Endothelial cell of umbilical vein (primary cell): ENCODE data around the gene CHD5. TPM values are rescaled to one million over a fixed set of nuclear protein-coding genes. Genes with fewer than 3 reads are reported as not detected.

Source experiments
- BruUV-seq: library from RNA; stranded (reverse); fragments of 400-500 nt; replicated peaks from 2 replicates; lab custom pipeline; 2021; lab: Mats Ljungman, UMichigan
- CTCF ChIA-PET: fragments of 300-600, 350-600 bp; sonication (Branson Sonifier 250); formaldehyde crosslinking; loops from one replicate; lab custom pipeline; 2021; ENCODE audit warnings: antibody characterized with exemption, inconsistent platforms; lab: Charles Lee
- POLR2A ChIA-PET: fragments of 300-600, 350-600 bp; sonication (Branson Sonifier 250); formaldehyde crosslinking; loops from one replicate; lab custom pipeline; 2021; ENCODE audit warnings: antibody characterized with exemption, inconsistent platforms; lab: Charles Lee
- DNase-seq: peaks from one replicate; pipeline ENCODE4 v3.0.0-alpha.2; 2011; ENCODE audit warnings: low read depth, low spot score
- FAIRE-seq: peaks from 2 replicates; lab custom pipeline; 2011; peaks lifted over from hg19 to GRCh38; lab: Jason Lieb, UNC
- H2AFZ ChIP-seq: 2 replicates; pipeline ENCODE4 v1.6.0; 2012; ENCODE audit warnings: low read depth, low read length, control low read depth, inconsistent platforms
- H3K27ac ChIP-seq: 2 replicates; pipeline ENCODE4 v1.5.1; 2011; ENCODE audit warnings: low read depth, mild to moderate bottlenecking, control low read depth, low read length, moderate library complexity; ENCODE audit not compliant: insufficient read depth
- H3K27me3 ChIP-seq, 2 experiments: 2 replicates each; pipeline versions ENCODE4 v1.6.0 to v1.6.1; 2011; ENCODE audit warnings: low read length in 2 of 2, mixed read lengths in 1 of 2; ENCODE audit not compliant: control insufficient read depth in 2 of 2, insufficient read depth in 2 of 2
- H3K36me3 ChIP-seq, 2 experiments: 2 replicates in 1 of 2; 3 replicates in 1 of 2; pipeline ENCODE4 v1.5.1; 2011; ENCODE audit warnings: low read length in 2 of 2, mild to moderate bottlenecking in 1 of 2, moderate library complexity in 1 of 2; ENCODE audit not compliant: control insufficient read depth in 2 of 2, insufficient read depth in 2 of 2; ENCODE audit errors: extremely low read depth in 1 of 2
- H3K4me1 ChIP-seq: 3 replicates; pipeline ENCODE4 v1.5.1; 2011; ENCODE audit warnings: mild to moderate bottlenecking, low read length; ENCODE audit not compliant: control insufficient read depth, insufficient read depth; ENCODE audit errors: extremely low read depth
- H3K4me2 ChIP-seq: 2 replicates; pipeline ENCODE4 v1.6.1; 2011; ENCODE audit warnings: low read length, control low read depth, mixed read lengths; ENCODE audit not compliant: insufficient read depth
- H3K4me3 ChIP-seq, 3 experiments: fragments of 200-600 bp in 1 of 3; sonication (generic), shearing (Covaris generic) in 1 of 3; replicated peaks in 1 of 3; 2 replicates each; pipeline ENCODE4 v1.5.1; 2011 to 2016; ENCODE audit warnings: control low read depth in 3 of 3, low read length in 3 of 3, mild to moderate bottlenecking in 2 of 3, inconsistent platforms in 1 of 3, low read depth in 1 of 3, moderate library complexity in 1 of 3; ENCODE audit not compliant: insufficient read depth in 1 of 3
- H3K79me2 ChIP-seq: 2 replicates; pipeline ENCODE4 v1.6.0; 2012; ENCODE audit warnings: low read length, inconsistent platforms; ENCODE audit not compliant: control insufficient read depth, insufficient read depth
- H3K9ac ChIP-seq: replicated peaks from 2 replicates; pipeline ENCODE3; 2011; ENCODE audit warnings: low read length, control low read depth; ENCODE audit not compliant: insufficient read depth; ENCODE audit errors: extremely low read depth
- H3K9me1 ChIP-seq: replicated peaks from 3 replicates; pipeline ENCODE4 v1.6.0; 2011; ENCODE audit warnings: mild to moderate bottlenecking, low read length; ENCODE audit not compliant: control insufficient read depth, insufficient read depth; ENCODE audit errors: extremely low read depth
- H3K9me3 ChIP-seq: replicated peaks from 2 replicates; pipeline ENCODE4 v1.5.1; 2012; ENCODE audit warnings: low read length, inconsistent platforms; ENCODE audit not compliant: control insufficient read depth, insufficient read depth
- H4K20me1 ChIP-seq: replicated peaks from 2 replicates; pipeline ENCODE3; 2011; ENCODE audit warnings: mild to moderate bottlenecking, low read length; ENCODE audit not compliant: control insufficient read depth, insufficient read depth; ENCODE audit errors: extremely low read depth
- EZH2 ChIP-seq: IDR thresholded peaks from 2 replicates; pipeline ENCODE4 v1.6.1; 2012; ENCODE audit warnings: borderline replicate concordance, low read depth, mild to moderate bottlenecking, moderate library complexity, low read length, inconsistent platforms; ENCODE audit not compliant: severe bottlenecking
- FOS ChIP-seq: IDR thresholded peaks from 2 replicates; pipeline ENCODE4 v1.6.1; 2011; ENCODE audit warnings: mild to moderate bottlenecking, low read length, moderate library complexity, borderline replicate concordance; ENCODE audit not compliant: insufficient read depth
- GATA2 ChIP-seq: IDR thresholded peaks from 2 replicates; pipeline ENCODE4 v1.7.0; 2011; ENCODE audit warnings: low read depth, mild to moderate bottlenecking, moderate library complexity, mixed read lengths, low read length; ENCODE audit not compliant: insufficient read length, insufficient read depth
- JUN ChIP-seq: IDR thresholded peaks from 2 replicates; pipeline ENCODE4 v1.6.1; 2011; ENCODE audit warnings: borderline replicate concordance, low read depth; ENCODE audit not compliant: insufficient read length, insufficient read depth
- MYC ChIP-seq: IDR thresholded peaks from one replicate; pipeline ENCODE4 v1.6.1; 2011; ENCODE audit warnings: mild to moderate bottlenecking, low read depth, low read length
- POLR2A ChIP-seq: IDR thresholded peaks from 2 replicates; pipeline ENCODE4 v1.6.1; 2012; ENCODE audit warnings: low read depth, mild to moderate bottlenecking, control low read depth, low read length
- POLR2AphosphoS5 ChIP-seq: IDR thresholded peaks from 2 replicates; pipeline ENCODE4 v1.6.1; 2012; ENCODE audit warnings: low read depth, mild to moderate bottlenecking, control low read depth, low read length, moderate library complexity; ENCODE audit not compliant: insufficient read depth
- dilution Hi-C: fragments of 300-500 bp; cut with MboI; formaldehyde crosslinking; loops from one replicate; pipeline ENCODE4 v1.15.0; 2019; ENCODE audit warnings: low sequenced_read_pairs; ENCODE audit not compliant: extremely low pct_ligation_motif_present
- intact Hi-C: fragments of 100-400 bp; cut with micrococcal nuclease; formaldehyde crosslinking; loops from one replicate; pipeline ENCODE4 v1.10.0; 2022
- polyA plus RNA-seq, 4 experiments: library from polyadenylated mRNA; depleted of rRNA in 3 of 4; stranded (reverse) in 3 of 4; unstranded in 1 of 4; fragments of >200 nt; gene quantifications; 2 replicates each; pipeline versions ENCODE4 v1.2.1 to v1.2.3, GENCODE V29; 2011 to 2012; ENCODE audit warnings: missing spikeins in 1 of 4
- total RNA-seq: library from RNA; stranded (reverse); gene quantifications from 2 replicates; pipeline ENCODE4 v1.2.3, GENCODE V29; 2021
- TF ChIP-seq, protein P1 (sequence below): IDR thresholded peaks from 2 replicates; pipeline ENCODE4 v1.6.1; 2011; ENCODE audit not compliant: insufficient read depth, insufficient read length
- TF ChIP-seq, protein P2 (sequence below), 2 donors: IDR thresholded peaks; 1 replicate in 1 of 2; 2 replicates in 1 of 2; pipeline ENCODE4 v1.5.1; 2011; ENCODE audit warnings: low read length in 2 of 2, mild to moderate bottlenecking in 2 of 2, moderate library complexity in 2 of 2, control low read depth in 1 of 2, inconsistent platforms in 1 of 2, low read depth in 1 of 2; ENCODE audit not compliant: insufficient read depth in 1 of 2; ENCODE audit errors: extremely low read depth in 1 of 2

The CHD5 gene
- total and polyA plus RNA-seq, 2 donors (not counting 3 experiments of a cell fraction or from before 2014, with no cell fraction given): 0.04 to 0.11 TPM

DNA sequence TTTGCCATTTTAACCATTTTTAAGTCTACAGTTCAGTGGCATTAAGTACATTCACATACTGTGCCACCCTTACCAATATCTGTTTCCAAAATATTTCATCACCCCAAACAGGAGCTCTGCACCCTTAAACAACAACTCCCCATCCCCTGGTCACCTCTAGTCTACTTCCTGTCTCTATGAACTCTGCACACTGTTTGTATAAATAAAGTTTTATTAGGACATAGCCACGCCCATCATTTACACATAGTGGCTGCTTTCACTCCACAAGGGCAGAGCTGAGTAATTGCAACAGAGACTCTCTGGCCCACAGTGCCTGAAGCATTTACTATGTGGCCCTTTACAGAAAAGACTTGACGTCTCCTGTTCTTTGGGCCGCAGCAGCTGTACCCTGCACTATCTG lies 104.4 kb downstream of the CHD5 start:
- CTCF ChIA-PET: no interaction called here
- TF ChIP-seq, protein P1, sequence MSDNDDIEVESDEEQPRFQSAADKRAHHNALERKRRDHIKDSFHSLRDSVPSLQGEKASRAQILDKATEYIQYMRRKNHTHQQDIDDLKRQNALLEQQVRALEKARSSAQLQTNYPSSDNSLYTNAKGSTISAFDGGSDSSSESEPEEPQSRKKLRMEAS: no peak
- TF ChIP-seq JUN (no peak), POLR2A (no peak), EZH2 (no peak), MYC (no peak), POLR2AphosphoS5 (no peak), FOS (no peak), GATA2 (no peak)
- TF ChIP-seq, protein P2, sequence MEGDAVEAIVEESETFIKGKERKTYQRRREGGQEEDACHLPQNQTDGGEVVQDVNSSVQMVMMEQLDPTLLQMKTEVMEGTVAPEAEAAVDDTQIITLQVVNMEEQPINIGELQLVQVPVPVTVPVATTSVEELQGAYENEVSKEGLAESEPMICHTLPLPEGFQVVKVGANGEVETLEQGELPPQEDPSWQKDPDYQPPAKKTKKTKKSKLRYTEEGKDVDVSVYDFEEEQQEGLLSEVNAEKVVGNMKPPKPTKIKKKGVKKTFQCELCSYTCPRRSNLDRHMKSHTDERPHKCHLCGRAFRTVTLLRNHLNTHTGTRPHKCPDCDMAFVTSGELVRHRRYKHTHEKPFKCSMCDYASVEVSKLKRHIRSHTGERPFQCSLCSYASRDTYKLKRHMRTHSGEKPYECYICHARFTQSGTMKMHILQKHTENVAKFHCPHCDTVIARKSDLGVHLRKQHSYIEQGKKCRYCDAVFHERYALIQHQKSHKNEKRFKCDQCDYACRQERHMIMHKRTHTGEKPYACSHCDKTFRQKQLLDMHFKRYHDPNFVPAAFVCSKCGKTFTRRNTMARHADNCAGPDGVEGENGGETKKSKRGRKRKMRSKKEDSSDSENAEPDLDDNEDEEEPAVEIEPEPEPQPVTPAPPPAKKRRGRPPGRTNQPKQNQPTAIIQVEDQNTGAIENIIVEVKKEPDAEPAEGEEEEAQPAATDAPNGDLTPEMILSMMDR (IDR thresholded peaks at IDR 0.05; ENCODE audit: extremely low read depth in 1 of 2, insufficient read depth in 1 of 2, low read depth in 1 of 2, low read length in 2 of 2): no peak
- Histone ChIP-seq H3K9me1 (no peaks in the 10 kb centered on the region), H3K27ac (no peak overlapping the region), H3K4me1 (no peaks in the 10 kb centered on the region), H3K9me3 (no peaks in the 10 kb centered on the region), H3K4me2 (no peak overlapping the region), H3K9ac (no peak overlapping the region), H4K20me1 (no peaks in the 10 kb centered on the region), H2AFZ (no peak overlapping the region), H3K79me2 (no peaks in the 10 kb centered on the region), H3K27me3 (no peaks in the 10 kb centered on the region), H3K36me3 (no peaks in the 10 kb centered on the region), H3K4me3 (no peak overlapping the region)
- POLR2A ChIA-PET: no interaction called here
- intact Hi-C loops: no loop called here
- no peak for DNase-seq
- no TSS peak for BruUV-seq
- no peak for FAIRE-seq
- dilution Hi-C loops: no loop called here
